Measurements from ENCODE around the gene CNTNAP3.
"Not testable (repeated sequence)": the region's sequence is repeated elsewhere in the genome, so short reads cannot be mapped to it uniquely, and the experiment has no call there.

The CNTNAP3 gene

GRCh38 chr9:39287980-39288379, at the start of gene CNTNAP3:
Gene CNTNAP3, minus strand, starts transcription at chr9:39288167. Its CDS starts 103 bp downstream, at chr9:39288064.
- DNase-seq, result not testable (repeated sequence)

DNA sequence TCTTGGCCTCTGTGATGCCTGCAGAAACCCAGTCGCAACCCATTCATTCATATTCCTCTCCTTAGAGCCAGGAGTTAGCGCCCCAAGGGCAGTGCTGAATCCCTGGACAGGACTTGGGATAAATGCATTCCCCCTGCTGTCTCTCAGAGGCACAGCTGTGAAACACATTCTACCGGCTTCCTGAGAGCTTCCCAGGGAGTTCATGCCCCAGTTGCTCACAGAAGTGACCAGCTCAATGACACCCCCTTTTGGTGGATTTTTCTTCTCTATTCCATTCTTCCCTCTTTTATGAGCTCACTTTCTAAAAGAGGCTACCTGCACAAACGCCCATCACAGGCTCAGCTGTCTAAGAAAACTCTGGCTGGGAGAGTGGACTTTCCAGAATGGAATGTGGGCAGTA, 8.0 kb downstream of the CNTNAP3 start:
- not testable (repeated sequence) for DNase-seq

- DNase-seq, result not testable (repeated sequence)
Measured at GRCh38 chr9:39242513-39242912, 45.5 kb downstream of the CNTNAP3 start.

DNA sequence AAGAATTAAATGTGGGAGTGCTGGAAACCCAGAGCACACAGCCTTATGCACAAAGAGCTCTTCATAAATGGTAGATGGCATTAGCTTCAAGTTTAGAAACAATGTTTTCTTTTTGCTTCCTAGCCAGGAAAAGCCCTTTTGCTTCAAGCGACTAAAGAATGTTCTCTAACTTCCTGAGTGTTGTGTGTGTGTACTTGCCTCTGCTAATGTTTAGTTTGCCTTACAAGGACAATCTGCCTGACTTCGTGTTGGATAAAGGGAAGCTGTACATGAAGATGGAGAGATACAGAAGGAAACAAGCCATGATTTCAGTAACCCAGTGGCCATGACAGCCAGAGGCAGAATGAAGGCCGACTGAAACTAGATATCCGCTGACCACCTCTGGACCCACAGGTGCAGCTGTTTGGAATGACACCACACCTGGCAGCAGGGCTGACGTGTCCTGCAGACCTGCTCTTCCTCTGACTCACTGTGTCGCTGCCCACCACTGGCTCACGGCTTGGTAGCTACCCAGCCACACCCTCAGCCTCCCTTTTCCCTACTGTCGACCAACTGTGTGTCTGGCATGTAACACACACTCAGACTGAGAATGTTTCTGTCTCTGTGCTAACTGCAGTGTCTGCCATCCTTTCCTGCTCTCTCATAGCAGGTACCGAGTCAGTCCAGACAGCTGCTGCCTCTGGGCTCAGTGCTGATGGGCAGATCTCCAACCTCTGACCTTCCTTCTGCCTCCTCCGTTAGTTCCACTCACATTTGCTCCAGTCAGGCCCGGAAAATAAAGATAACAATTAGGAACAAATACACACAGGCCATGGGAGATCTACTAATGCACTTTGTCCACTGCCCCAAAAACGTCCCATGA, 55.6 kb downstream of the CNTNAP3 start:
- DNase-seq, result not testable (repeated sequence)

DNA sequence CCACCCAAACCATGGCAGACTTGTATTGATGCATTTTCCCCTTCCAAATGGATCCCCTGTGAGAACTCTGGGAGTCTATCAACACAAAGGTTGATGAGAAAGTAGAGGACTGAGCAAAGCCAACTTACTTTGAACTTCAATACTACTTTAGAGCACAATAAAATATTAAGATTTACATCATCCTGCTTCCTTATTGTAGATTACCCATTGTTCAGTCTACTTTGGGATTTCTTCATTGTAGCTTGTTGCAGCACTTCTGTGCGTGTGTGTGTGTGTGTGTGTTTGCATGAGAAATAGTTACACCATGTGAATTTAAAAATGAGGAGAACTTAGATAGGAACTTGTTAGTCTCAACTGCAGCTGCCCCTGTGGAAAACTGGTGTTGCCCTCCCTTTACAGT, 72.0 kb downstream of the CNTNAP3 start:
- not testable (repeated sequence) for DNase-seq

GRCh38 chr9:39209773-39210172, 78.2 kb downstream of the CNTNAP3 start:
- not testable (repeated sequence) for DNase-seq

- DNase-seq, result not testable (repeated sequence)
Measured at GRCh38 chr9:39206643-39207042, 81.3 kb downstream of the CNTNAP3 start.

GRCh38 chr9:39205842-39206241, 82.1 kb downstream of the CNTNAP3 start:
- not testable (repeated sequence) for DNase-seq

- DNase-seq, result not testable (repeated sequence)
Measured at GRCh38 chr9:39200412-39200811, 87.6 kb downstream of the CNTNAP3 start.

- DNase-seq, result not testable (repeated sequence)
Measured at GRCh38 chr9:39198000-39198709, 89.8 kb downstream of the CNTNAP3 start.

DNA sequence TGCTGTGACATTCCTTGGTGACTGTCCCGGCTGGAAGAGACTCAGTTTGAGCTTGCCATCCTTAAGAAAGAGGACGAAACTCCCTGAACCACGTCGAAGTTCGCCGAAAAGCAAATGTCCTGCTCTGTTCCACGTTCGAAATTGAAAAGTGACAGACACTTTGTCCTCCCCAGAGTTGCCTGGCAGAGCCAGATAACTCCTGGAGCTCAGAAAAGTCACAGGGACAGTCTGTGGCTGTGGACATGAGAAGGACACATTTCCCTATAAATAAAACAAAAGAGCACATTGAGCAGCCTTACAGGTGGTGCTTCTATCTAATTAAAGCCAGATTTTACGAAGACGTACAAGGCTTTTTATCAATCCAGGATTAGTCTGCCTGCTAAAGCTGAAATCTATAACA, 116.6 kb downstream of the CNTNAP3 start:
- not testable (repeated sequence) for DNase-seq

- DNase-seq, result not testable (repeated sequence)
Measured at GRCh38 chr9:39157714-39158113, 130.3 kb downstream of the CNTNAP3 start.

DNA sequence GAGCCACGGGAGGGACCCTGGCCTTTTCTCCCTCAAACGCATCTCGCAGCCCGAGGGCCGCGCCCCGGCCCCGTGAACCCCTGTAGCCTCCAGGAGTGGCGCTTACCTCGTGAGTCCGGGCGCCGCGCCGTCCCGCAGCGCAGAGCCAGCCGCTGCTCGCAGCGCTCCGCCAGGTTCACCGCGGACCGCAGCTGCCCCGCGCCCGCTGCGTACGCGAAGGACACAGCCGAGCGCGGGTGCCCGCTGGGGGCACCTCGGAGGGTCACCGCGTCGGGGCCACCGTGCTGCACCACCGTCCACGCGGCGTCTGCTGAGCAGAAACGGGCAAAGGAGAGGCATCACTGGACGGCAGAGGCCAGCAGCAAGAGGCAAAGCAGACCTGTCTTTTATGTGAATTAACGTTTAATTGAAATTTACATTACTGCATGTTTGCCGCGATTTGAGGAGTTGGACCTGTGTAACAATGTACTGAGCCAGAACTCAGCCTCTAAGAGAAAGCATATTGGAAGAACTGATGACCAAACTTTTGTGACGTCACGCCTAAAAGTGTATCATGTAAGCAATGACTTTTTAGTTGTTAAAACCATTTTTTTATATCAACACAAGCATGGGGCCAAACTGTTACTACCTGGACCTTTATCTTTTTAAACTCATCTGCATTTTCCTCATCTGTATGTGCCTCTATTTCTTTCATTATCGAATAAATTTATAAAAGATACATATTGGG, 155.0 kb downstream of the CNTNAP3 start:
- DNase-seq, result not testable (repeated sequence)

DNA sequence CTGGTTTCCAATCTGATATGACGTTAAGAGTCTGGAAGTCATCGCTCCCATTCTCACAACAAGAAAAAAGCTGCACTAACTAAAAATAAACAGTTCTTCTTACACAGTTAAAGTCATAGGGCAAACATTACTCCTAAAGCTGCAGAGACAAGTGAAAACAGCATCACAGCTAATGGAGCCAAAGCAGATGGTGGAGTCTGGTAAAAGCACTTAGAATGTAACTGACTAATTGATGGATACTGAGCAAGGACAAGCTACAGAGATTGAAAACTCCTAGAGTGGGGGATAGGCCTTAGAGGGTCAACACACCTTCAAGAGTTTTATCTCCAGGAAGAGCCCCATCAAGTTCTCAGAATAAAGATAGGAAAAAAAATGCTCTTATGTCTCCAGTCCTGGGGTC, 166.6 kb downstream of the CNTNAP3 start:
- not testable (repeated sequence) for DNase-seq

DNA sequence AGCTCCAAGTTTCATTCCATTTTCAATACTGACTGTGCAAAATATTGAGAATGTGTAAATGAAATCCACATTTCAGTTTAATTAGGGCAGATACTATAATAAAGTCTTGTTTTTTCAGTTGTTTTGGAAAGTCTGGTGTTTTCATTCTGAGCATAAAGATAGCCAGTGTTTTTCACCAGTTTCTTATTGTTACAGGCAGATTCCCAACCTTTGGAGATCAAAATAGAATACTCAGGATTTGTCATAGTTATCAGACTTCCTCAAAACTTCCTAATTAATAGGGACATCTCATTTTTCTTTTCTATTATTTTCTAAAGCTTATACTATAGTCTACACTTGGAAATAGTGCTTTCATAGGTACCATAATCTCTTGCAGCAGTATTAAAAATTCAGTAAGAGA, 176.2 kb downstream of the CNTNAP3 start:
- DNase-seq, result not testable (repeated sequence)

- DNase-seq, result no peak
Measured at GRCh38 chr9:39108145-39108544, 179.8 kb downstream of the CNTNAP3 start.

DNA sequence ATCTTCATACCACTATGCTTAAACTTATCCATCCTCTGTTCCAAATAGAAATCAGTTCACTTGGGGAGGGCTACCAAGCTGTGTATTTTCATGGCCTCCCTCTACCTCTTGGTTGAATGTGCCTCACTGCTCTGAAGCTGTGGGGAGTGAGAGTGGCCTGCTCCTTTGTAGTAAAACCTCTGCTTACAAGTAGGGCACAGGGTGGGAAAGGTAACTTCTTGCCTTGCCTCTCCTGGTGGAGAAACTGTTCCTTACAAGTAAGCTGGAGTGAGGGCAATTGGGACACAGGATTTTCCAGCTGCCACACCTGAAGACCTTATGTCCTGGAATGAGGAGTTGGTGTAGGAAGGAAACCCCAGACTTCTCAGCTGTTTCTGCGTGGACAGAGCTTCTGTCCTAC, 190.8 kb downstream of the CNTNAP3 start:
- DNase-seq, result not testable (repeated sequence)

GRCh38 chr9:39085311-39085710, 202.7 kb downstream of the CNTNAP3 start:
- not testable (repeated sequence) for DNase-seq

DNA sequence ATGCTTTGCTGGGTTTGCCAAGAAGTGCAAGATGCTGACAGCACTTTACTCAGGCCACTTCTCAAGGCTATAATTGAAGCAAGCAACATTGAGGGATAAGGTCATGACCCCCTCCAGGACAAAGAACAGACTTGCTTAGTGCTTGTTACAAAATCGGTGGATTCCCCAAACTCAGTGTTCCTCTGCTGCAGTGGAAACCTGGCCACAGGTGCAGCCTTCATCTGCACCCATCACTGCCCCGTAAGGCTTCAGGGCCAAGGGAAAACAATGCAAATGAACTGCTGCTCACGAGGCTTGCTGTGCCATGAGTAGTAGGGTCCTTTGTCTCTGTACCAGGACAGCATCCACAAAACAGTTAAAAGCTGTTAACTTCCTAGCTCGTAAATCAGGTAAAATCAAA, 205.4 kb downstream of the CNTNAP3 start:
- not testable (repeated sequence) for DNase-seq

DNA sequence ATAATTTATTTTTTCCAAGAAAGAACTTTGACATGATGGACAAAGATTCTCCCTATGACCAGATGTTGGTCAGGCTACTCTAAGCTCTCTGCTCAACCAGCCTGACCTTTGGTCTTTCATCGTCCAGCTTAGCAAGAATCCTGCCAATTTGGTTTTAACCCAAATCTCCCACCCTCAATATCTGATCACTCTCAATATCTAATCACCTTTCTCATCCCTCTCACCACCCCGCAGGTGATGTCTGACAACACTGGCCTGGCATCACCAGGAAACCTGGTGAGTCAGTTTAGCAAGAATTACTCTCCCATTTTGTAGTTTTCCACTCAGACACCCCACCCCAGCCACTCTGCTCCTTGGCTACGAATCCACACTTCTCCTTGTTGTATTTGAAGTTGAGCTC, 207.9 kb downstream of the CNTNAP3 start:
- not testable (repeated sequence) for DNase-seq

GRCh38 chr9:39078621-39079256, 209.2 kb downstream of the CNTNAP3 start:
- not testable (repeated sequence) for DNase-seq

- not testable (repeated sequence) for DNase-seq
Measured at GRCh38 chr9:39073537-39073936, 214.4 kb downstream of the CNTNAP3 start.

- DNase-seq, result not testable (repeated sequence)
Measured at GRCh38 chr9:39067683-39068082, 220.3 kb downstream of the CNTNAP3 start.
